Hepatocyte (in vitro differentiated cells): ENCODE measurements around the gene HOXB6.

Source experiments
- CTCF ChIP-seq: fragments of 200-600 bp; sonication (generic); IDR thresholded peaks from 2 replicates; pipeline ENCODE4 v1.5.1; 2016; ENCODE audit warnings: antibody characterized with exemption, mild to moderate bottlenecking; ENCODE audit not compliant: poor library complexity
- EZH2 ChIP-seq: fragments of 200-600 bp; sonication (generic); IDR thresholded peaks from 2 replicates; pipeline ENCODE4 v1.6.1; 2016; ENCODE audit warnings: antibody characterized with exemption, mild to moderate bottlenecking, borderline replicate concordance
- EZH2phosphoT487 ChIP-seq: fragments of 200-600 bp; sonication (generic); IDR thresholded peaks from one replicate; pipeline ENCODE4 v1.6.1; 2018; ENCODE audit warnings: antibody characterized with exemption, mild to moderate bottlenecking, low read depth, moderate library complexity; ENCODE audit not compliant: unreplicated experiment, severe bottlenecking

- TF ChIP-seq CTCF (no peak), EZH2 (peak; percentile 1), EZH2phosphoT487 (no peak)
These were observed 24.0 kb upstream of the HOXB6 start for GRCh38 chr17:48628649-48629410.
